Measurements from ENCODE around the gene ZDHHC17. TPM values are rescaled to one million over a fixed set of nuclear protein-coding genes. Genes with fewer than 3 reads are reported as not detected.
"Not testable (repeated sequence)": the region's sequence is repeated elsewhere in the genome, so short reads cannot be mapped to it uniquely, and the experiment has no call there.

The ZDHHC17 gene
- total and polyA plus RNA-seq, 4 donors, result 3.4 to 91.2 (median 15.2) TPM

GRCh38 chr12:76719171-76720041, 44.5 kb upstream of the ZDHHC17 start:
- H3K4me3 ChIP-seq (ENCODE audit: low read depth in 1 of 3, low read length in 3 of 3), result no peak overlapping the region
- no peaks in the 10 kb centered on the region for H3K27me3 ChIP-seq (ENCODE audit: control insufficient read depth in 4 of 4, insufficient read depth in 4 of 4, low read length in 3 of 4)
- no peaks in the 10 kb centered on the region for H3K36me3 ChIP-seq (ENCODE audit: control insufficient read depth in 4 of 4, insufficient read depth in 3 of 4, low read depth in 1 of 4, low read length in 3 of 4)
- no peak for DNase-seq (ENCODE audit: low spot score)
- no peaks in the 10 kb centered on the region for H3K4me1 ChIP-seq (ENCODE audit: control insufficient read depth in 4 of 4, insufficient read depth in 4 of 4, low read length in 3 of 4)
- H3K9ac ChIP-seq (ENCODE audit: low read depth in 1 of 2, low read length in 2 of 2), result no peak overlapping the region
- TF ChIP-seq MAX (IDR thresholded peaks at IDR 0.05) (no peak), YY1 (IDR thresholded peaks at IDR 0.05) (no peak), HNF4A (conservative IDR thresholded peaks at IDR 0.05) (no peak), ATF3 (IDR thresholded peaks at IDR 0.05) (no peak)
- H3K27ac ChIP-seq (ENCODE audit: low read depth in 1 of 2, low read length in 2 of 2), result no peak overlapping the region
- WGBS, result 85% methylated on average over 5 of the region's 5 CpGs
- no peaks in the 10 kb centered on the region for H3K9me3 ChIP-seq (ENCODE audit: control insufficient read depth in 4 of 4, low read length in 3 of 4)

- Histone ChIP-seq H3K4me1 (ENCODE audit: control insufficient read depth in 4 of 4, insufficient read depth in 4 of 4, low read length in 3 of 4) (no peaks in the 10 kb centered on the region), H3K27ac (ENCODE audit: low read depth in 1 of 2, low read length in 2 of 2) (no peak overlapping the region), H3K36me3 (ENCODE audit: control insufficient read depth in 4 of 4, insufficient read depth in 3 of 4, low read depth in 1 of 4, low read length in 3 of 4) (no peaks in the 10 kb centered on the region), H3K27me3 (ENCODE audit: control insufficient read depth in 4 of 4, insufficient read depth in 4 of 4, low read length in 3 of 4) (no peaks in the 10 kb centered on the region), H3K9ac (ENCODE audit: low read depth in 1 of 2, low read length in 2 of 2) (no peak overlapping the region), H3K9me3 (ENCODE audit: control insufficient read depth in 4 of 4, low read length in 3 of 4) (no peaks in the 10 kb centered on the region), H3K4me3 (ENCODE audit: low read depth in 1 of 3, low read length in 3 of 3) (no peak overlapping the region)
- DNase-seq (ENCODE audit: low spot score), result no peak
- TF ChIP-seq RXRA (IDR thresholded peaks at IDR 0.05) (no peak), HNF4G (IDR thresholded peaks at IDR 0.05) (no peak)
- 82% methylated on average over 2 of the region's 2 CpGs for WGBS
Observed at GRCh38 chr12:76720068-76720467, 43.8 kb upstream of the ZDHHC17 start.

GRCh38 chr12:76726626-76727025, 37.3 kb upstream of the ZDHHC17 start:
- no peak overlapping the region for H3K9ac ChIP-seq (ENCODE audit: low read depth in 1 of 2, low read length in 2 of 2)
- no peaks in the 10 kb centered on the region for H3K27me3 ChIP-seq (ENCODE audit: control insufficient read depth in 4 of 4, insufficient read depth in 4 of 4, low read length in 3 of 4)
- no peak for TF ChIP-seq FOXA1 (IDR thresholded peaks at IDR 0.05)
- TF ChIP-seq FOXA2 (IDR thresholded peaks at IDR 0.05), result no peak
- no peak for TF ChIP-seq NR2F2 (IDR thresholded peaks at IDR 0.05)
- TF ChIP-seq RXRA (IDR thresholded peaks at IDR 0.05), result no peak
- H3K27ac ChIP-seq (ENCODE audit: low read depth in 1 of 2, low read length in 2 of 2), result no peak overlapping the region
- DNase-seq (ENCODE audit: low spot score), result no peak
- H3K9me3 ChIP-seq (ENCODE audit: control insufficient read depth in 4 of 4, low read length in 3 of 4), result no peaks in the 10 kb centered on the region
- H3K4me1 ChIP-seq (ENCODE audit: control insufficient read depth in 4 of 4, insufficient read depth in 4 of 4, low read length in 3 of 4), result no peaks in the 10 kb centered on the region
- H3K4me3 ChIP-seq (ENCODE audit: low read depth in 1 of 3, low read length in 3 of 3), result no peak overlapping the region
- no peaks in the 10 kb centered on the region for H3K36me3 ChIP-seq (ENCODE audit: control insufficient read depth in 4 of 4, insufficient read depth in 3 of 4, low read depth in 1 of 4, low read length in 3 of 4)

GRCh38 chr12:76732188-76732587, 31.7 kb upstream of the ZDHHC17 start:
- DNase-seq (ENCODE audit: low spot score); H3K27ac ChIP-seq (ENCODE audit: low read depth in 1 of 2, low read length in 2 of 2); H3K4me3 ChIP-seq (ENCODE audit: low read depth in 1 of 3, low read length in 3 of 3); H3K9me3 ChIP-seq (ENCODE audit: control insufficient read depth in 4 of 4, low read length in 3 of 4); H3K4me1 ChIP-seq (ENCODE audit: control insufficient read depth in 4 of 4, insufficient read depth in 4 of 4, low read length in 3 of 4); H3K9ac ChIP-seq (ENCODE audit: low read depth in 1 of 2, low read length in 2 of 2); H3K27me3 ChIP-seq (ENCODE audit: control insufficient read depth in 4 of 4, insufficient read depth in 4 of 4, low read length in 3 of 4); H3K36me3 ChIP-seq (ENCODE audit: control insufficient read depth in 4 of 4, insufficient read depth in 3 of 4, low read depth in 1 of 4, low read length in 3 of 4): not testable (repeated sequence)
- 95% methylated on average over 3 of the region's 3 CpGs for WGBS

- not testable (repeated sequence) for H3K4me1 ChIP-seq (ENCODE audit: control insufficient read depth in 4 of 4, insufficient read depth in 4 of 4, low read length in 3 of 4); H3K36me3 ChIP-seq (ENCODE audit: control insufficient read depth in 4 of 4, insufficient read depth in 3 of 4, low read depth in 1 of 4, low read length in 3 of 4); DNase-seq (ENCODE audit: low spot score); H3K9ac ChIP-seq (ENCODE audit: low read depth in 1 of 2, low read length in 2 of 2); H3K4me3 ChIP-seq (ENCODE audit: low read depth in 1 of 3, low read length in 3 of 3); H3K27me3 ChIP-seq (ENCODE audit: control insufficient read depth in 4 of 4, insufficient read depth in 4 of 4, low read length in 3 of 4); H3K9me3 ChIP-seq (ENCODE audit: control insufficient read depth in 4 of 4, low read length in 3 of 4); H3K27ac ChIP-seq (ENCODE audit: low read depth in 1 of 2, low read length in 2 of 2)
- 95% methylated on average over 2 of the region's 2 CpGs for WGBS
Observed at GRCh38 chr12:76737689-76738088, 26.2 kb upstream of the ZDHHC17 start.

Data from liver (tissue), 9 donors.